HG03342 (cell line): ENCODE measurements around the gene SELENOM.

ENCODE experiments used
- ATAC-seq: cut with Tn5 transposase; IDR thresholded peaks from one replicate; pipeline ENCODE4 v1.9.1; 2021; ENCODE audit warnings: mild to moderate bottlenecking, moderate library complexity; ENCODE audit not compliant: unreplicated experiment

Gene SELENOM

DNA sequence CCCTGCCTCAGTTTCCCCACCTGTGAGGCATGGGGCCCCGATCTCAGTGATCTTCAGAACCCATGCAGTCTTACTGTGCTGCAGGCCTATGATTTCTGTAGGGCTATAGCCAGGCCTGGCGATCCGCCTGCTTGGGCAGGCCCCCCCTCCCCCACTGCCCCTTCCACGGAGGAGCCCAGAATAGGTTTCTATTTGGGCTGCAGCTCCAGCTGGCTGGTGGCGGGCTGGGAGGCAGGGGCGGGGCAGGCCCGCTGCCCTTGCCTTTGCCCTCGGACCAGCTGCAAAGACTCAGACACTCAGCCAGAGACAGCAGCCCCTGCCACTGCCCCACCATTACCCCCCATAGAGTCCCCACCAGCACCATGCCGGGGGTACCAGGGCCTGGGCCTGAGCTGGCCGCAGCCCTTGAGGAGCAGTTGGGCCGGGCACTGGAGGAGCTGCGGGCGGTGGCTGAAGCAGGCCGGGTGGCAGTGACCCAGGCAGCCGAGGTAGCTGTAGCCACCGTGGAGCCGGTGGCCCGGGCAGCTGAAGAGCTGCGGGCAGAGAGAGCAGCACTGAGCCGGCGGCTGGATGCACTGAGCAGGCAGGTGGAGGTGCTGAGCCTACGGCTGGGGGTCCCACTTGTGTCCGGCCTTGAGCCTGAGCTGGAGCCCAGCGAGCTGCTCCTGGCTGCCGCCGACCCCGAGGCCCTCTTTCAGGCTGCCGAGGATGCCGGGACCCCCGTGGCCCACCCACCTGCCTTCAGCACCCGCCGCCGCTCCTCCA, 14.1 kb downstream of the SELENOM start:
- ATAC-seq = no peak

DNA sequence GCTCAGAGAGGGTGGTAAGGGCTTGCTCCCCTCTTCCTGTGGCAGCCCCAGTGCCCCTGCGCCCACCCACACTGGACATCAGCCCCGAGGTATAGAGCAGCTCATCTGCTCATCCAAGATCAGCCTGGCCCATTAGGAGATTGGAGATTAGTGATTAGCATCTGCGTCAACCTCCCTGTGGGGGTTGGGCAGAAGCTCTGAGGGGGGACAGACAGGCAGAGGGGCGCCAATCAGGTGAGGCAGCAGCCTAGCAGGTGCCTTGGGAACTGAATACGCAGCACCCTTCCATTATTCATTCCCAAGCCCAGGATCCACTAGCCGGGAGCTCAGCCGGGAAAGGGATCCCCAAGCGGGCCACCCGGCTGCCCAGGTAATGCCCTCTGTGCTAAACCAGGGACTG, 15.2 kb downstream of the SELENOM start:
- ATAC-seq = no peak

DNA sequence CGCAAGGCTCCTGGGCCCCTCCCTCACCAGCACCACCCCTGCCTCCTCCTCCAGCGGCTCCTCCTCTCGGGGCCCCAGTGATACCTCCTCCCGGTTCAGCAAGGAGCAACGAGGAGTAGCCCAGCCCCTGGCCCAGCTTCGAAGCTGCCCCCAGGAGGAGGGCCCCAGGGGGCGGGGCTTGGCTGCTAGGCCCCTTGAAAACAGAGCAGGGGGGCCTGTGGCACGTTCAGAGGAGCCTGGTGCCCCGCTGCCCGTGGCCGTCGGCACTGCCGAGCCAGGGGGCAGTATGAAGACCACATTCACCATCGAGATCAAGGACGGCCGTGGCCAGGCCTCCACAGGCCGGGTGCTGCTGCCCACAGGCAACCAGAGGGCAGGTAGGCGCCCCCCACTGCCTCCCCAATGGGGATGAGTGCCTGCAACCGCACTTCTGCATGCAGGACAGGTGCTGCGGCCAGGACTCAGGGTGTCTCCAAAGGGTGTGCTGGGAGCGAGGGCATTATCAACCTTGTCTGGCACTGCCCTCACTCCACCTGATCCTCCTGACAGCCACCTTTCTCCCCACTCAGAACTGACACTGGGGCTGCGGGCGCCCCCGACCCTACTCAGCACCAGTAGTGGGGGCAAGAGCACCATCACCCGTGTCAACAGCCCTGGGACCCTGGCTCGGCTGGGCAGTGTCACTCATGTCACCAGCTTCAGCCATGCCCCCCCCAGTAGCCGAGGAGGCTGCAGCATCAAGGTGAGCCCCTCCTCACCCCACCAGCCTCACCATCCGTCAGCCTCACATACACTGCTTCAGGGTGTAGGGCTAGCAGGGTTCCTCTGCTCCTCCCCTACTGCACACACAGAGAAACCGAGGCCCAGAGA, 16.0 kb downstream of the SELENOM start:
- ATAC-seq = no peak

DNA sequence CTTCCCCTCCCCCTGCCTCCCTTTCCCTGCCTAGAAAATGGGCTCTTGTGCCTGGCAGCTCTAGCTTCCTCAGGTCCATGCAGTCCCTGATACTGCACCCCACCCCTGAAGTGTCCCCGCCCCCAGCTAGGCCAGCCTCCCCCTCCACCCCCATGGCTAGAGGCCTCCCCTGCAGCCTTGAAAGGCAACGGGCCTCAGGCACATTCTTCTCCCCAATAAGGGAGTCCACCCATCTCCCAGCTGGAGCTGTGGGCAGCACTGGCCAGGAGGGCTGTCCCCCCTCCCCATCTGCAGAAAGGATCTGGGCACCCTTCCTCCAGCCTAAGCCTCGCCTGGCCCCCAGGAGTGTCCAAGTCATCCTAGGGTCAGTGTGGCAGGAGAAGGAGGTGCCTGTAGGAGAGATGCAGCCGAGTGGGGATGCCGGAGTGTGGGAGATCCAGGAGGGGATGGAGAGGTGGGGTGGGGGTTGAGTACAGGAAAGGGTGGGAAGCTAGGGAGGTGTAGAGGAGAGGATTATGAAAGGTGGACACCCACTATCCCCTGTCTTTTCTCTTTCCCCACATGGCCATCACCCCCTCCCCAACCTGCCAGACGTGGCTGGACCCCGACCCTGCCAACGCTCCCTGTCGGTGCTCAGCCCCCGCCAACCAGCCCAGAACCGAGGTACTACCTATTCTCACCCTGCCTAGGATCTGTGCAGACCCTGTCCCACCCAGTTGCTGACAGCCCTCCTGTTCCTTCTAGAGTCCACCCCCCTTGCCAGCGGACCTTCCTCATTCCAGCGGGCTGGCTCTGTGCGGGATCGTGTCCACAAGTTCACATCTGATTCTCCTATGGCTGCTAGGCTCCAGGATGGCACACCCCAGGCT, 16.9 kb downstream of the SELENOM start:
- ATAC-seq = no peak

DNA sequence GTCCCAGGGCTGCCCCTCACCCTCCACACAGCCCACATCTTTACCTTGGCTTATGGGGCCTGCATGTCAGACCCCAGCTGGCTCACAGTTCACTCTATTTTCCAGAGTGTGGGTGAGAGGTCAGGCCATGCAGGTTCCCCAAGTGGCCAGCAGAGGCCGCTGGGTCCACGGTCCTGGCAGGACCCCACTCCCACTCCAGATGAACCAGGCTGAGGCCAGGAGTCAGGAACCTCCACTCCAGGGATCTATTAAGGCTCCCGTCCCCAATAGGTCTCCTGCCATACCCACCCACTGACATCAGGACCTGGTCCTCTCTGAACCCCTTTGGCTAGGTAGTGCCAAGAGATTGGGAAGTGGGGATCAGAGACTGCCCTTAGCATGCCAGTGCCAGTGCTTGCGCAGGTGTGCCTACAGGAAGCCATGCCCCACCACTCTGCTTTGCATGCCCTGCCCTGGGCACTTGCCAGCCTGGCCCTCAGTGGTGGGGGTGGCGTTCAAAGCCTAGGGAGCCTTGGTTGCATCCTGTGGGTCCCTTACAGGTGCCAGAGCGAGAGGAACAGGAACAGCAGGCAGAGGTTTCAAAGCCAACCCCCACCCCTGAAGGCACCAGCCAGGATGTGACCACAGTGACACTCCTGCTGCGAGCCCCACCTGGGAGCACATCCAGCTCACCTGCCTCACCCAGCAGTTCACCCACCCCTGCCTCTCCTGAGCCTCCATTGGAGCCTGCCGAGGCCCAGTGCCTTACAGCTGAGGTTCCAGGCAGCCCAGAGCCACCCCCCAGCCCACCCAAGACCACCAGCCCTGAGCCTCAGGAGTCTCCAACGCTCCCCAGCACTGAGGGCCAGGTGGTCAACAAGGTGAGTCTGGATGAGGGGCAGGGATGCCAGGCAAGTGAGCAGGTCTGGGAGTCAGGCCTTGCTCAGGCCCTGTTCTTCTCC, 17.9 kb downstream of the SELENOM start:
- ATAC-seq = no peak

DNA sequence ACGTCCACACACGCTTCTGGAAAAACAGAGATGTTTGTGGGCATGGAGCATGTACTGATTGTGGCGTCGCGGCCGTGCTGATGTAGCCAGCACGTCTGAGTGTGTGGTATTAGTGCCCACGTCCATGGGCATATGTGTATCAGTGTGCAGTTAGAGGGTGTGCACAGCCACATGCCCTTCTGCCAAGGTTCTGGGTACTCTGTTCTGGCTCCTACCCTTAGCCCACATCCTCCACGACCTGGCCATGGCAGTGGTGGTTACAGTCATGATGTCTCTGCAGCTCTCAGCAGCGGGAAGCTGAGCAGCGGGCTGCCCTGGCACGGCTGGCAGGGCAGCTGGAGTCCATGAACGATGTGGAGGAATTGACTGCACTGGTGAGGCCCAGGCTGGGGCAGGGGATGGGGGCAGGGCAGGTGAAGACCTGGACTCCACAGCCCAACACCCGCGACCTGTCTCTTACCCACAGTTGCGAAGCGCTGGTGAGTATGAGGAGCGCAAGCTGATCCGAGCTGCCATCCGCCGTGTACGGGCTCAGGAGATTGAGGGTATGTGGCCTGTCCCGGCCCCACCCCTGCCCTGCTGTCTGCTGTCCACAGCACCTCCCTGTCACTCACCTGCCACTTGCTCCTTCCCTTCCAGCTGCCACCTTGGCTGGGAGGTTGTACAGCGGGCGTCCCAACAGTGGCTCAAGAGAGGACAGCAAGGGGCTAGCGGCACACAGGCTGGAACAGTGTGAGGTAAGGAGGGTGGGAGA, 19.0 kb downstream of the SELENOM start:
- no peak for ATAC-seq

DNA sequence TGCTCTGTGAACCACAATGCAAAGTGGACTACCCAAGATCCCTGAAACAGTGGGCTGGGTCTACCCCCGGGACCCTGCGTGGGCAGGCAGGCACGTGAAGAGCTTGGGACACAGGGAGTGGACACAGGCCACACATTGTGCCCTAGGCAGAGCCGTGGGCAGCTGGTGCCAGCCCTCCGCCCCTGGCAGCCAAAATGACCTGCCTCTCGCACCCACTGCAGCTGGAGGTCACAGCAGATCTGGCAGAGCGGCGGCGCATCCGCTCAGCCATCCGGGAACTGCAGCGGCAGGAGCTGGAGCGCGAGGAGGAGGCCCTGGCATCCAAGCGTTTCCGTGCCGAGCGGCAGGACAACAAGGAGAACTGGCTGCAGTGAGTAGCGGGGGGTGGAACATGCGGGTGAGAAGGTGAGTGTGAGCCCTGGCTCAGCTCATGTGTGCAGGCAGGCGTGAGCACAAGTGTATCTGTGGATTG, 19.6 kb downstream of the SELENOM start:
- ATAC-seq = no peak

DNA sequence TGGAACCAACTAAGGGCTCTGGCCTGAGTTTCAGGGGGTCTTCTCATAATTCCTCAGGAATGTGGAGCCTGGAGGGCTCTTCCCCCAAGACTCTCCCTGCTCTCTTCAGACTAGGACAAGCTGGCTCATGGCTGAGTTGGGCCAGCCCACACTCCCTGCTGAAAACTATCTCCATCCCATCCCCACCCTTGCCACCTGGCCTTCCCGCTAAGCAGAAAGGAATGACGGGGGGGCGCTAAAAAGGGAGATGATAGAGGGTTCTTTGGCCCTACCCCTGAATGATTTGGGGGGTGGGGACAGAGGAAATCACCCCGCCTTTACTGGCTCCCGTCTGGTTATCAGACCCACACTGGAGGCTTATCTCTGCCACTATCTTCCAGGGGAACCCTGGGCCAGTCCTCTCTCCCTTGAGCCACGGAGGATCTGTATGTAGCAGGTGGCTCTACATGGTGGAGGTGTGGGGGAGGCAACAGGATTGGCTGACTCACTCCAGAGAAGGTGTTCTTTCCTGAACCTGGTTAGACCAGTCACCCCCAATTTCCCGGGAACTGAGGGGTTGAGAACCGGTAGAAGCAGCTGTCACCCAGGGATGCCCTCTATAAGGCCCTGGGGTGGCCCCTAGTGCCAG, 20.6 kb downstream of the SELENOM start:
- no peak for ATAC-seq

DNA sequence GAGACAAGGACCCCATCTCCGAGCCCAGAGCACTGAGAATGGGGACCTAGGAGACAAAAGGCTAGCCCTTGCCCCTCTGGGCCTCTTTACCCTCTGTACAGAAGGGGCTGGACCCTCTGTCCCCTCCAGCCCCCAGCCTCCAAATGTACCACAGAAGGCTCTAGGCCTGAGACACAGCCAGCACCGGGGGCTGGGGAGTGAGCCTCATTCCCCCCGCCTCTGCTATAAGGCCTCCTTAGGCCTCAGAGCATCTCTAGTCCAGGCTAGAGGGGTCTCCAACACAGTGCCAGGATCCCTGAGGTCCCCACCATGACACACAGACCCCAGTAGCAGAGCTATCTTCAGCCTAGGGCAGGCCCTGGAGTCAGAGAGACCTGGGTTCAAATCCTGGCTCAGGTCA, 21.4 kb downstream of the SELENOM start:
- ATAC-seq = no peak

DNA sequence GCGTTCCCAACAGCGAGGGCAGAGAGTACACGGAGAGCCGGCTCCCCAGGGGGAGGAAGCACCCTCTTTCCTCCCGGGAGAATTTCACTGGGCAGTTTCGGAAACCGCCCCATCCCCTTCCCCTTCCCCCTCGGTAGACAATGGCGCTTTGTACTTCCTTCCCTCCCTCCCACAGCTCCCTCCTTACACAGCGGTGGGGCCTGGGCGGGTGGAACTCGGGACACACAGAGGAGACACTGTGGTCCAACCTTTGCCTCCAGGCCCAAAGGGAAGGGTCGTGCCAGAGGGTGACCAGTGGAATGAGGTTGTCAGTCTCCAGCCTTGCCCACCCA, 21.9 kb downstream of the SELENOM start:
- no peak for ATAC-seq

DNA sequence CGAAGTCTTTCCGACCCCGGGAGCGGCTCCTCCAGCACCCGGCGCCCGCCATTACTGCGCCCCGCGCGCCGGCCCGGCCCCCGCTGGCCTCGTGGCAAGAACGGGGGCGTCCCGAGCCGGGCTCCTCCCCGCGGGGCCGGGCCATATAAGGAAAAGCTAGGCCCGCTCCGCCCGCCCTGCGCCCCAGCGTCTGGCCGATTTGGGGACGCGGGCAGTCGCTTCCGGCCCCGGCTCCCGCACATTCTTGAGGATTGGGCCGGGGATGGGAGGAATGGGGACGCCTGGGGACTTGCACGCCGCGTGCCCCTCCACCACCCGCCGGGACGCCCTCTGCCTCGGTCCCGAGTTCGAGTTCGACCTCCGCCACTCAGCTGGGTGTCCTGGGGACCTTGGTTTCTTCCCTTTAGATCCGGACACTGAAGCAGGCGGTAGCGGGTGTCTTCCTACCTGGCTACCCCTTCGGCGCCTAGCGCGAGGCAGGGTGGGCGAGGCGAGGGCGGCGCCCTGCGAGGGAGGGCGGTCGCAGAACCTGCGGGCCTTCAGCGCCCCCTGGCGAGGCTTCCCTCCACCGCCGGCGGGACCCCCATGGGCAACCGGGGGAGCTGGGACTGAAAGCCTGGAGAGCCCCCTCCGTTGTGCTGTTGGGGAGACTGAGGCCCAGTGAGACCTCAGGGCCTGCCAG, 22.4 kb downstream of the SELENOM start:
- ATAC-seq = peak; percentile 60

DNA sequence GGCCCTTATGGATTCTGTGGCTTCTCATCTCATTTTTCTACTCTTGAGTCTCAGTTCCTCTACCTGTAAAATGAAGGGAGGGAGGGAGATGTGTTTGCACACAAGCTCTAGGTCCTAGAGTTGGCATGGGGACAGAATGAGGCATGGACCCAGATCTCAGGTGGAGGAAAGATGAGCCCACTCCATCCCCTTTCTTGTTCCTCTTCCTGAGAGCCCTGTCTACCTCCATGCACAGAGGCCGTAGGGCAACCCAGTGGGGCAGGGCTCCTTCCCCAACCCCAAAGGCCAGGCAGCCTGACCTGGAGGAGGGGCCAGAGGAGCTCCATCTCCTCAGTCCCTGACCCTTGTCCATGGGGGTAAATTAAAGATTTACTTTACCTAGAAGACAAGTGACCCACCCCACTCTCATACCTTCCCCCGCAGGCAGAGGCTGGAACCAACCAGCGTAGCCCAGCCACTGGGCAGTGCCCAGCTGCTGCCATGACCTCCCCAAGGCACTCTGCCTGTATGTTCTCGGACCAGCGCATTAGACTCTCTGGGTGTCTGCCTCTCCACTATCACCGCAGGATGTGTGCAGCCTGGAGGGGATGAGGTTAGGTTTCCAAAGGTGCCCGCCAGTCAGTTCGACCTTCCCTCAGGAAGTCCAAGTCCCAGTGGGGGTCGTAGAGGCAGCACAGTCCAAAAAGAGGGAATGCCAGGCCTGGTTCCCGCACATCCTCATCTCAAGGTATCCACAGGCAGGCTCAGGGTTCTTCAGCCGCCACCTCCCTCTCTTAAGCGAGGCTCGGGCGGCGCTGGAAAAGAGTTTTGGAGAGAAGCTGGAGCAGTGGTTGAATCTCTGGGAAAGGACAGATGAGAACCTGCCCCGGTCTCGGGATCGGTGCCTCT, 23.2 kb downstream of the SELENOM start:
- ATAC-seq = peak; percentile 1

DNA sequence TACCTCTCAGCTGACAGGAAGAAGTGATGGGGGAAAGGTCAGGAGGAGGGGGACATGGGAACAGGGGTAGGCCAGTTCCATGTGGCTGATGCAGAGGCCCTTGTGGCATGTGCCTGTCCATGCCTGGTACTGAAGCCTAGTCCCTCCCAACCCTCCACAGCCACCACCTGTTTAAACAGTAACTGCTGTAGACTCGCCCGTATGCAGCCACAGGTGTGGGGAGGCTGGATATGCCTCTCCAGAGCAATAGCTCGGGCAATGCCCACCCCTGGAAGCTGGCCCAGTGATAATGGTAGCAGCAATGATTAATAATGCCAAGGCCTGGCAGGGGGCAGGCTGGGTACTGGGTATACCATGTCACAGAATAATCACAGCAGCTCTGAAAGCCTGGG, 24.0 kb downstream of the SELENOM start:
- no peak for ATAC-seq

DNA sequence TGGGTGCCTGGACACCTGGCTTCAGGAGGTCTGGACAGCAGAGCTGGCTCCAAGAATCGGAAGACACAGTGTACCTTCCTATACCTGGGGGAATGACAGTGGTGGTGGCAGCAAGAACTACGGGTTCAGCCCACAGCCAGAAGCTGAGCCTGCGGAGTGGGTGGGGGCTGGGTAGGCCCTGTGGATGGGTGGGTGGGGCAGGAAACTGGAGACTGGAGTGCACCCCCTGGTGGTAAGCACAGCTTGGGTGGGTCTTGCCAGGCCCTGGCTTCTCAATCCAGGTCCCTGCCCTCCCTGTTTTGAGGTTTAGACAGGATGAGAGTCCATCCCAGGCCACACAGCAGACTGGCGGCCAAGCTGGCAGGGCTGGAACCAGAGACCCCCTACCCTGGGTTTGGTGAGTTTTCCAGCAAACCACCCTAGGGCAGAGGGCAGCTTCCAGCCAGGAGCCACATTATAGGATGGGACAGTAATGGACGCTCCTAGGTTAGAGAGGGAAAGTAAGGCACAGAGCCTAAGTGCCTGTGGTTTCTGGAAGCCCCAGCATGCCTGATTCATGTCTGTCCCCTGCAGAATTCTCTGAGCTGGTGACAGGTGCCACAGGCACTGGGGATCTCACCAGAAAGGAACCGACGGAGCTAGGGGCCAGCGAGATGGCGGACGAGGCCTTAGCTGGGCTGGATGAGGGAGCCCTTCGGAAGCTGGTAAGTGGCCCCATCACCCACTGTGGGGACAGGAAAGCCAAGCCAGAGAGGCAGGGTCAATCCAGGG, 24.6 kb downstream of the SELENOM start:
- no peak for ATAC-seq

DNA sequence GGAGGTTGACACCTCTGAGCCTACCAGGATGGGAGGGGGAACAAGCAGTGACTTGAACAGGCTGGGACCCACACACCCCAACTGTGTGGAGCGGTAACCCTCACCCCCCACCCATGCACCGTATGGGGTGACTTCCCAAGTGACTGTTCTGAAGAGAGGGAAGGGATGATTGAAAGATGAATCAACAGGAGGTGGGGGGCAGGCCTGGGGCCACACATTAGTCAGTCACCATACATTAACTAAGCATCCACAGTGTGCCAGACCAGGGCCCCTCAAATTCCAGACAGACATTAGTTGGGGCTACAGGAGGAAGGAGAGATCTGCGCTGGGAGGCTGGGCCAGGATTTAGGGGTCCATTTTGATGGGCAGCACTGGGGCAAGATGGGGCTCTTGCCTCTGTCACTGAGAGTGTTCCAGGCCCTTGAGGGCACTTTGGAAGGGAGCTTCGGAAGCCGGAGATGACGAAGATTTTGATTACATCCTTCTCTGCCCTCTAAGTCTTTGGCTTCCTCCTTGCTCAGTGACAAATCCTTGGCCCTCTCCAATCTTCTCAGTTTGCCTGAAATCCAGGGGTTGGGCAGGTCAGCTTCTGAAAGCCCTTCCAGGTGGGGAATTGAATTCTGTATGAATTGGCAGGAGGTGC, 25.3 kb downstream of the SELENOM start:
- no peak for ATAC-seq
